GM18499 (cell line): Measurements from ENCODE around the gene PCNX3.
"Not testable (repeated sequence)": the region's sequence is repeated elsewhere in the genome, so short reads cannot be mapped to it uniquely, and the experiment has no call there.

Source experiments
- ATAC-seq: cut with Tn5 transposase; IDR thresholded peaks from one replicate; pipeline ENCODE4 v1.9.1; 2021; ENCODE audit warnings: moderate number of reproducible peaks; ENCODE audit not compliant: insufficient read depth, unreplicated experiment

The PCNX3 gene

DNA sequence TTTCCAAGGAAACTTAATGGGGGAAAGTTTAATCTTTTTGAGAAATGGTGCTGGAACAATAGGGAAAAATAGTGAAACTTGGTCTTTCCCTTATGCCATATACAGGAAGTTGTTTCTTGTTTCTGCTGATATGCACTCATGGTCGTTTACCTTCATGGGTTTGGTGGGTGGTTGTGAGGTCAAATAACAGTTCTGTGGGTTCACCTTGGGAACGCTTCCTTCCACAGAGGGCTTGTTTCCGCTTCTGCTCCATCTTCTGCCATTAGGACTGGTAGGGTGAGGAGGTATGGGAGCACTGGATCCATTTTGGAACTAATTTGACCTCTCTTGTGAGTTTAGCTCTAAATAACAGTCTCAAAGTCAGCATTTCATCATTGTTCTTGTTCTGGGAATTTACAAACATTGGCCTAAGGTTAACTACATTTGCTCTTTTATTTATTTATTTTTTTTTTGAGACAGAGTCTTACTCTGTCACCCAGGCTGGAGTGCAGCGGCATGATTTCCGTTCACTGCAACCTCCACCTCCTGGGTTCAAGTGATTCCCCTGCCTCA, 64.7 kb downstream of the PCNX3 start:
- no peak for ATAC-seq

GRCh38 chr11:65683480-65683879, 67.9 kb downstream of the PCNX3 start:
- ATAC-seq = not testable (repeated sequence)

- ATAC-seq = no peak
Observed at GRCh38 chr11:65685981-65686380, 70.4 kb downstream of the PCNX3 start.
